ENCODE results near the gene CPSF6.
"Not testable (repeated sequence)": the region's sequence is repeated elsewhere in the genome, so short reads cannot be mapped to it uniquely, and the experiment has no call there.

CPSF6 gene

DNA sequence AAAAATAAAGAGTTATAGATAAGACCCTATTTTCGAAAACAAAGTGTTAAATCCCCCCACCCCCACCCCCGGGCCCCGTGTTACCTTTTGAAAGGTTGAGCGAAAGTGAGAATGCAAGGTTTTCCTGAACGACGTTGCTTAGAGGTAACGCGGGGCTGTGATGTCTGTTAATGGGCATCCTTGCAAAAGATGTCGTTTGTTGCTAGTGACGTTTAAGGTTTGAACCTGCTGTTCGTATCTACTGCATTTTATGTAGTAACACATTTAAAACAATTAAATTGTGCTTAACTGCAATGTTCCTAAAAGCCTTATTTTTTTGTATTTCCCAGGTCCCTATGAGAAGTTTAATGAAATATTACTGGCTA lies 1.2 kb downstream of the CPSF6 start:
- TF ChIP-seq JUND (IDR thresholded peaks at IDR 0.05; ENCODE audit: low read depth) = no peak
- DNase-seq (ENCODE audit: low read depth in 1 of 2, low spot score in 1 of 2) = peak; percentile 26 to 43
- in situ Hi-C loops (cut with HindIII; ENCODE audit: low pct_unique_long_range_greater_than_20kb, low sequenced_read_pairs) = no loop called here

DNA sequence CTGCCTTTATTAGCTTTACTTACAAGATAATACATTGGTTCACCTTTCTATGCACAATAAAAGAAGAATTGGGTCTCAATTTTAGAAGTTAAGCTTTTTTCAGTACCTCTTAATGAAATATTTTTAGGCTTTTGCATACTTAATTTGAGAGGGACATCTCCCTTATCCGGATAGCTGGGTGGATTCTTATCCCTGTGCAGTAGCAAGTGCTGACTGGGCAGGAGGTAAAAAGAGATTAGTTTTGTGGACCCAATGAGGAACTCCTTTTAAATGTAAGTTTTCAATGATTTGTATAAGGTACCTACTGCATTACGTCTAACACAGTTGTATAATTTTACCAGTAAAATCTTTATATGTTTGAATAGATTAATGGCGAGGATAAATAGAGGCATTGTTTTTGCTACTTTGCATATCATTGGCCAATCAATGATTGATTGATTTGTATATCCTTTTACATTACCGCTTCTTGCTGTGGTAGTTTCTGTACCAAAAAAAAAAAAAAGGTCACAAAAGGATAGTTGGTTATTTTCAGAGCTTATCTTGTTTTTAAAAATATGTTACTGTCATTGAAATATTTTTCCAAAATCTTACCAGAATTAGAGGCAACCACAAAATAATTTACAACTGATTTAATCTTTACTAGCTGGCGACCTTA lies 2.2 kb downstream of the CPSF6 start:
- in situ Hi-C loops (cut with HindIII; ENCODE audit: low pct_unique_long_range_greater_than_20kb, low sequenced_read_pairs) = no loop called here
- no peak for DNase-seq (ENCODE audit: low read depth in 1 of 2, low spot score in 1 of 2)

DNA sequence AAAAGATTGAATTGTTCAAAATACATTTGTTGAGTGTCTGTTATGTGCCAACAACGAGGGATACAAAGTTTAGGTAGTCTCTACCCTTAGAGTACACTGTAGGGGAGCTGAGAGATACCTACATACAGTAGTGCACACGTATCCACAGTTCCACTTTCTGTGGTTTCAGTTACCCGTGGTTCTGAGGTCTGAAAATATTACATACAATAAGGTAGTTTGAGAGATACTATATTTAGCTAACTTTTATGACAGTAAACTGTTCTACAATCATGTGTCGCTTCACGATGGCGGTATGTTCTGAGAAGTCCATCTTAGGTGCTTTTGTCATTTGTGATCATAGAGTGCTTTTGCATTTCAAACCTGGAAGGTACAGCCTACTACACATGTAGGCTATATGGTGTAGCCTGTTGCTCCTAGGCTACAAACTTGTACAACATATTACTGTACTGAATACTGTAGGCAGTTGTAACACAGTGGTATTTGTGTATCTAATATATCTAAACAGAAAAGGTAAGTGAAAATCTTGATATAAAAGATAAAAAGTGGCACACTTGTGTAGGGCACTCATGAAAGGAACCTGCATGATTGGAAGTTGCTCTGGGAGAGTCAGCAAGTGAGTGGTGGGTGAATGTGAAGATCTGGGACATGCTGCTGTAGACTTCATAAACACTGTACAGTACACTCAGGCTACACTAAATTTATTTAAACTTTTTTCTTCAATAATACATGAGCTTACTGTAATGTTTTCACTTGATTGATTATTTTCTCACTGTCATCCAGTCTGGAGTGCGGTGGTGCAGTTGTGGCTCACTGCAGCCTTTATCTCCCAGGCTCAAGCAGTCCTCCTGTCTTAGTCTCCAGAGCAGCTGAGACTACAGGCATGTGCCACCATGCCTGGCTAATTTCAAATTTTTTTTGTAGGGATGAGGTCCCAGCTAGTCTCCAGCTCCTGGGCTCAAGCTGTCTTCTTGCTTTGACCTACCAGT lies 4.0 kb downstream of the CPSF6 start:
- TF ChIP-seq JUND (IDR thresholded peaks at IDR 0.05; ENCODE audit: low read depth) = no peak
- in situ Hi-C loops (cut with HindIII; ENCODE audit: low pct_unique_long_range_greater_than_20kb, low sequenced_read_pairs) = no loop called here
- no peak for DNase-seq (ENCODE audit: low read depth in 1 of 2, low spot score in 1 of 2)

More for the DNA sequence above, 2.2 kb downstream of the CPSF6 start:
- TF ChIP-seq JUND (IDR thresholded peaks at IDR 0.05; ENCODE audit: low read depth) = no peak

DNA sequence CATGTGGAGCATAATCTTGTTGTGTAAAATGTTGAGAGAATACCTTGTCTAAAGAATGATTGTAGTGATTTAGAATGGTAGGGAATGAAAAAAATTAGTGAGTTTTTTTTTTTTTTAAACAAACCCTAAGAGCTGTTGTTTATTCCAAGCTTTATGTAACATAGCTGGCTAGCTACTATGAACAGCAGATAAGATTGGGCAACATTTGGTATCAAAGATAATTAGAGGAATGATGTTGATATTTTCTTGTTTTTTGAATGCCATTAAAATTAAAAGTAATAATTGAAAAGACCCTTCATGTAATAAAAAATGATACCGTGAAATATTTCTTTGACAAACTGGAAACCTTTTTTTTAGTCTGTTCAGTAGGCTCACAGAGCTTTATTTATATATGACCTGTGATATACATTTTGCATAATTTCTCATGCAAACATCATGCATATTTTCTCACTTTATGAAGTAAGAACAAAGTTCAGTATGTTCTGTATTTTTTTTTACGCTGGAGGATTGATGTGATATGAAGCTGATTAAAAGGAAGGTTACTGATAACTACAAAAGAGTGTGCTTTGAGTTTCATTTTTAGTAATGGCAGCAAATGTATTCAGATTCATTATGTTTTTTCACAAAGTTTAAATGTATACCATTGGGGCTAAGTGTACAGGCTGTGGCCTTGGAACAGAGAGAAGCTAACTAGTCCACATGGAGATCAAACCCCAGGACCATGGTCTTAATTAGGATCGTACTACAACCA lies 8.1 kb downstream of the CPSF6 start:
- TF ChIP-seq JUND (IDR thresholded peaks at IDR 0.05; ENCODE audit: low read depth) = no peak
- in situ Hi-C loops (cut with HindIII; ENCODE audit: low pct_unique_long_range_greater_than_20kb, low sequenced_read_pairs) = no loop called here

DNA sequence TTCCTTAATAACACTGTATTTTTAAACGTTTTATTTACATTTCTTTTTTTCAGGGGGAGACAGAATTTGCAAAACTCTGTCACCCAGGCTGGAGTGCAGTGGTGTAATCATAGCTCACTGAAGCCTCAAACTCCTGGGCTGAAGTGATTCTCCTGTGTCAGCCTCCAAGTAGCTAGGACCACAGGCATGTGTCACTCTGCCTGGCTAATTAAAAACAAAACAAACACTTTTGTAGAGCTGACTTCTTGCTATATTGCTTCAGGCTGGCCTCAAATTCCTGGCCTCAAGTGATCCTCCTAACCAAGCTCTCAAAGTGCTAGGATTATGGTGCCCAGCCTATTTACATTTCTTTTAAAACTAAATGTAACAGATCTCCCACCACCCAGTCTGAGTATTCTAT lies 12.7 kb downstream of the CPSF6 start:
- in situ Hi-C loops (cut with HindIII; ENCODE audit: low pct_unique_long_range_greater_than_20kb, low sequenced_read_pairs) = no loop called here

More for the DNA sequence above, 8.1 kb downstream of the CPSF6 start:
- no peak for DNase-seq (ENCODE audit: low read depth in 1 of 2, low spot score in 1 of 2)

DNA sequence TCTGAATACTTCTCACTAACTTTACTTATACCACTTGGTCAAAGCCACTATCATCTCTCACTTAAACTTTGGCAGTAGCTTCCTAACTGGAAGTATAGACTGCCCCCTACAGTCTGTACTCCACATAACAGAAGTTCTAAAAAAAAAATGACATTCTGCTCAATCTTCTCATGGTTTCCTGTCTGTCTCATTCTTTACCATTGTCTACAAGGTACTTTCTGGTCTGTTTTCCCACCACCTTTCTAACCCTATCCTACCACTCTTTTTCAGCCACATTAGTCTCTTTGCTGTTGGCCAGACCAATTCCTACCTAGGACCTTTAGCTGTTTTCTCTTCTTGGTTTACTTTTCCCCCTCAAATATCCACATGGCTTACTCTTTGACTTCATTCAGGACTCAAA lies 14.7 kb downstream of the CPSF6 start:
- DNase-seq (ENCODE audit: low read depth in 1 of 2, low spot score in 1 of 2) = peak in 1 of 2 experiments; percentile 66
- TF ChIP-seq JUND (IDR thresholded peaks at IDR 0.05; ENCODE audit: low read depth) = no peak
- in situ Hi-C loops (cut with HindIII; ENCODE audit: low pct_unique_long_range_greater_than_20kb, low sequenced_read_pairs) = no loop called here

More for the DNA sequence above, 12.7 kb downstream of the CPSF6 start:
- peak in 1 of 2 experiments; percentile 6 for DNase-seq (ENCODE audit: low read depth in 1 of 2, low spot score in 1 of 2)
- no peak for TF ChIP-seq JUND (IDR thresholded peaks at IDR 0.05; ENCODE audit: low read depth)

DNA sequence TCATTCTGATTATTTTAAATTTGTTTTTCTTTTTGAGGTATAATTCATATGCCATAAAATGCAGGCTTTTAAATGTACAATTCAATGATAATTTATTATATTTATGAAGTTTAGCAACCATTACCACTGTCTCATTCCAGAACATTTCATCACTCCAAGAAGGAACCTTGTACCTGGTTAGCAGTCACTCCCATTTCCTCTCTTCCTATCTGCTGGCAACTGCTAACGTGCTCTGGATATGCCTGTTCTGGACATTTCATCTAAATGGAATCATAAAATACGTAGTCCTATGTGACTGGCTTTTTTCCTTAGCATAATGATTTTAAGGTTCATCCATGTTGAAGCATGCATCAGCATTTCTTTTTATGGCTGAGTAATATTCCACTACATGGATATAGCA lies 15.5 kb downstream of the CPSF6 start:
- in situ Hi-C loops (cut with HindIII; ENCODE audit: low pct_unique_long_range_greater_than_20kb, low sequenced_read_pairs) = no loop called here
- no peak for DNase-seq (ENCODE audit: low read depth in 1 of 2, low spot score in 1 of 2)
- TF ChIP-seq JUND (IDR thresholded peaks at IDR 0.05; ENCODE audit: low read depth) = no peak

DNA sequence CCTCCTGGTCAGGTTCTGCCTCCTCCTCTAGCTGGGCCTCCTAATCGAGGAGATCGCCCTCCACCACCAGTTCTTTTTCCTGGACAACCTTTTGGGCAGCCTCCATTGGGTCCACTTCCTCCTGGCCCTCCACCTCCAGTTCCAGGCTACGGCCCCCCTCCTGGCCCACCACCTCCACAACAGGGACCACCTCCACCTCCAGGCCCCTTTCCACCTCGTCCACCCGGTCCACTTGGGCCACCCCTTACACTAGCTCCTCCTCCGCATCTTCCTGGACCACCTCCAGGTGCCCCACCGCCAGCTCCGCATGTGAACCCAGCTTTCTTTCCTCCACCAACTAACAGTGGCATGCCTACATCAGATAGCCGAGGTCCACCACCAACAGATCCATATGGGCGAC lies 19.3 kb downstream of the CPSF6 start:
- no peak for TF ChIP-seq JUND (IDR thresholded peaks at IDR 0.05; ENCODE audit: low read depth)
- in situ Hi-C loops (cut with HindIII; ENCODE audit: low pct_unique_long_range_greater_than_20kb, low sequenced_read_pairs) = no loop called here
- DNase-seq (ENCODE audit: low read depth in 1 of 2, low spot score in 1 of 2) = no peak

DNA sequence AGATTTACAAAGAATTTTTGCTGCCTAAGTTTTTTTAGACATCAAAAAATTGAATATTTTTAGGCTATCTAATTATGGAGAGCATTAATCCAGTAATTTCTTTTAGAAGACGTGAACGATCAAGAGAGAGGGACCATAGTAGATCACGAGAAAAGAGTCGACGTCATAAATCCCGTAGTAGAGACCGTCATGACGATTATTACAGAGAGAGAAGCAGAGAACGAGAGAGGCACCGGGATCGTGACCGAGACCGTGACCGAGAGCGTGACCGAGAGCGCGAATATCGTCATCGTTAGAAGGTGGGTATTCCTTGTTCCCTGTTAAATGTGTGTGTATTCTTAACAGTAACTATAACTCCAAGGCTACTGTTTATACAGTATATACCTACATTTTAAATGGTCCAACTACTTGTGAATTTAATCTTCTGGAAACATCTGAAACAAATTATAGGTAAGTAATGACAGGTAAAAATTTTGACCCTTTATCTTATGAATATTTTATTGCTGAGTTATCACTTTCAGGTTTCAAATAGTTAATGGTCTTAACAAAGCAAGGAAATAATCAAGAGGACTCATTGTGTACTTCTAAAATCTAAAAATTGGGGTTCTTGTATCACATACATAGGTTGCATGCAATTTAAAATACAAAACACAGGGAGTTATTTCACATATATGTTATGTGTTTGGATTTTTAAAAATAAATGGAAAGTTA lies 23.1 kb downstream of the CPSF6 start:
- in situ Hi-C loops (cut with HindIII; ENCODE audit: low pct_unique_long_range_greater_than_20kb, low sequenced_read_pairs) = no loop called here
- DNase-seq (ENCODE audit: low read depth in 1 of 2, low spot score in 1 of 2) = no peak
- no peak for TF ChIP-seq JUND (IDR thresholded peaks at IDR 0.05; ENCODE audit: low read depth)

DNA sequence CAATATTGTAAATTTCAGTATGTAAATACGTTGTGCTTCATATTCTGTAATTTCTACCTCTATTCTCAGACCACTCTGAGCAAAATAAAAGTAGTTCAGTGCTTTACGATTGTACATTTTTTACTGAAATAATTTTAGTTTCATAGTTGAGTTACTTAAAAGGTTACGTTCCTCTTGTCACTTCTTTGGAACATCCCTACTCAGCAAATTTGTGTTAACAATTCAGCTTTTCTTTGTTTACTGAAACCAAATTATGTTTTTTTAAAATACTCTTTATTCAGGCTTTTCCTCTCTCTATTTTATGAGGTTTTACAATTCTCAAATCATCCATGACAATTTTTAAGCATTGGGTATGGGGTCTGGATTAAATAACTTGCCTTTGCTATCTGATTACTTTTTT lies 25.8 kb downstream of the CPSF6 start:
- no peak for DNase-seq (ENCODE audit: low read depth in 1 of 2, low spot score in 1 of 2)
- no peak for TF ChIP-seq JUND (IDR thresholded peaks at IDR 0.05; ENCODE audit: low read depth)
- in situ Hi-C loops (cut with HindIII; ENCODE audit: low pct_unique_long_range_greater_than_20kb, low sequenced_read_pairs) = no loop called here

DNA sequence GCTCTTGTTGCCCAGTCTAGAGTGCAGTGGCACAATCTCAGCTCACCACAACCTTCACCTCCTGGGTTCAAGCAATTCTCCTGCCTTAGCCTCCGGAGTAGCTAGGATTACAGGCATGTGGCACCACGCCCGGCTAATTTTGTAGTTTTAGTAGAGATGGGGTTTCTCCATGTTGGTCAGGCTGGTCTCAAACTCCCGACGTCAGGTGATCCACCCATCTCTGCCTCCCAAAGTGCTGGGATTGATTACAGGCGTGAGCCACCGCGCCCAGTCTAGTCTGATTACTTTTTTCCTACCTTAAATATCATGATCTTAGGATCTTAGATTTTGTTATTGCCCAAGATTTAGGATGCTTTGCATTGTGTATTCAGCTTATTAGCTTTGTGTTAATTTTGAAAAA lies 26.3 kb downstream of the CPSF6 start:
- in situ Hi-C loops (cut with HindIII; ENCODE audit: low pct_unique_long_range_greater_than_20kb, low sequenced_read_pairs); DNase-seq (ENCODE audit: low read depth in 1 of 2, low spot score in 1 of 2): not testable (repeated sequence)

DNA sequence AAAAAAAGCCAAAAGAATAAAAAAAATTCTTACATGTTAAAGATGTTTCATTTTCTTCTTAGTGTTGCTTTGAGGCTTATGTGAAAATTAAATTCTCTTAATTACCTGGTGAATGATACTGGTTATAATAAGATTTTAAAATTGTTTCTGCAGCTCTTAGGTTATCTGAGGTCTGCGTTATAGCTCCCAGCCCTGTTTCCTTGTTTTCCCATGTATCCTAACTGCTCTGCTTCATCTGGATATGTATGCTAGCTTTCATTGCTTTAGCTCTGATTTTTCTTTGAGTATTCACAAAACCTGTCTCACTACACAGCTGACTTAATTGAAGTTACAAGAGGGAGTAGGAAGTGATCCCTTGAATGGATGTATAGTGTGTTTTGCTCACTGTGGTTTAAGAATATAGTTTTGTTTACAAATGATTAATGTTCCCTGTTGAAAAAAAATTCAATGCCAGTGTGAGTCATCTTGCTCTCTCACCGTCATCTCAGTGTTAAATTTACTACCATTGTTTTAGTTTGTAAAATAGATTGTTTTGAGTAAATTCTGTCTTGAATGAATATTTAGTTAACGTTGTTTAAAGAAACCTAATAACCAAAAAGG lies 26.8 kb downstream of the CPSF6 start:
- TF ChIP-seq JUND (IDR thresholded peaks at IDR 0.05; ENCODE audit: low read depth) = no peak
- in situ Hi-C loops (cut with HindIII; ENCODE audit: low pct_unique_long_range_greater_than_20kb, low sequenced_read_pairs) = no loop called here
- DNase-seq (ENCODE audit: low read depth in 1 of 2, low spot score in 1 of 2) = no peak
